ENCODE measurements around the gene FARP1. TPM values are rescaled to one million over a fixed set of nuclear protein-coding genes. Genes with fewer than 3 reads are reported as not detected.

Gene FARP1
- total and polyA plus RNA-seq, 10 of the 15 experiments (the other 5 are each of a cell fraction or from before 2014, with no cell fraction given), result 0.17 to 6.9 (median 0.68) TPM

DNA sequence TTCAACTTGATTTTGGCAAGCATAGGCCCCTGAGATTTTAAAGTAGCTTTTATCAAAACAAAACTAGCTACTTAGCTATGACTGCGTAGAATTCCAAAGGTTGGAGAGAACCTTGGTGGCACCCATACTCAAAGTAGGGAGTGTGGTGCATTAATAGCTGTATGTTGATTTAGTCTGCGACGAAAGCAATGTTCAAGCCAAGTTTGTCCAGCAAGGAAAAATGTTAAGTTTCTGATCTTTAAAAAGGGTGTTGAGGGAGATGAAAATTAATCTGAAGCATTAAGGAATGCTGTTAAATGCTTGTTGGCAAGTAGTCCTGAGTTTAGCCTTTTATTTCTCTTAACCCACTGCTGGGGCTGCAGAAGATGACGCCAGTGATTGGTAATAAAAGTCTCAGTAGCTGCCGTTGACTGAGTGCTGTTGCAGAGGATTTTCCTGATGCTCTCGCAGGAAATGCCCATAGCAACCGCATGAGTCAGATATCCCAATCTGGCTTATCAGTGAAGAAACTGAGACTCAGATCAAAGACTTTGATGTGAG is 110.1 kb downstream of the FARP1 start:
- H3K27me3 ChIP-seq (replicated peaks in 1 of 2; ENCODE audit: control insufficient read depth in 2 of 2, insufficient read depth in 2 of 2, low read length in 1 of 2), result no peaks in the 10 kb centered on the region
- in situ Hi-C loops (cut with MboI), result no loop called here
- ChIA-PET CTCF (no interaction called here), SMC1A (ENCODE audit: uncharacterized antibody, unreplicated experiment) (no interaction called here), RAD21 (ENCODE audit: unreplicated experiment) (no interaction called here), POLR2A (no interaction called here)
- no peaks in the 10 kb centered on the region for H3K79me2 ChIP-seq (ENCODE audit: control insufficient read depth, insufficient read depth, low read length)
- H3K9ac ChIP-seq (ENCODE audit: control insufficient read depth, insufficient read depth, low read length), result no peak overlapping the region
- H4K20me1 ChIP-seq (ENCODE audit: control insufficient read depth, insufficient read depth), result no peaks in the 10 kb centered on the region
- intact Hi-C loops (cut with micrococcal nuclease; ENCODE audit: unreplicated experiment), result no loop called here
- no peak for FAIRE-seq
- TF ChIP-seq NFXL1 (IDR thresholded peaks at IDR 0.05; ENCODE audit: borderline replicate concordance) (no peak), EGR1 (IDR thresholded peaks at IDR 0.05; ENCODE audit: borderline replicate concordance in 1 of 2, low read depth in 2 of 2, low read length in 2 of 2) (no peak), PML (IDR thresholded peaks at IDR 0.05; ENCODE audit: low read length) (no peak), HCFC1 (IDR thresholded peaks at IDR 0.05; ENCODE audit: low read length) (no peak), ZSCAN29 (IDR thresholded peaks at IDR 0.05) (no peak), RUNX3 (IDR thresholded peaks at IDR 0.05; ENCODE audit: low read length) (no peak), CBX5 (IDR thresholded peaks at IDR 0.05; ENCODE audit: low read depth) (no peak), NFYB (IDR thresholded peaks at IDR 0.05; ENCODE audit: insufficient read depth, low read depth, low read length) (no peak), EZH2 (IDR thresholded peaks at IDR 0.05; ENCODE audit: borderline replicate concordance, control insufficient read depth, low read depth, low read length) (no peak), ZNF24 (IDR thresholded peaks at IDR 0.05) (no peak), RELB (IDR thresholded peaks at IDR 0.05; ENCODE audit: low read depth) (no peak), TCF7 (IDR thresholded peaks at IDR 0.05; ENCODE audit: borderline replicate concordance) (no peak)
- TF ChIP-seq, protein P1, sequence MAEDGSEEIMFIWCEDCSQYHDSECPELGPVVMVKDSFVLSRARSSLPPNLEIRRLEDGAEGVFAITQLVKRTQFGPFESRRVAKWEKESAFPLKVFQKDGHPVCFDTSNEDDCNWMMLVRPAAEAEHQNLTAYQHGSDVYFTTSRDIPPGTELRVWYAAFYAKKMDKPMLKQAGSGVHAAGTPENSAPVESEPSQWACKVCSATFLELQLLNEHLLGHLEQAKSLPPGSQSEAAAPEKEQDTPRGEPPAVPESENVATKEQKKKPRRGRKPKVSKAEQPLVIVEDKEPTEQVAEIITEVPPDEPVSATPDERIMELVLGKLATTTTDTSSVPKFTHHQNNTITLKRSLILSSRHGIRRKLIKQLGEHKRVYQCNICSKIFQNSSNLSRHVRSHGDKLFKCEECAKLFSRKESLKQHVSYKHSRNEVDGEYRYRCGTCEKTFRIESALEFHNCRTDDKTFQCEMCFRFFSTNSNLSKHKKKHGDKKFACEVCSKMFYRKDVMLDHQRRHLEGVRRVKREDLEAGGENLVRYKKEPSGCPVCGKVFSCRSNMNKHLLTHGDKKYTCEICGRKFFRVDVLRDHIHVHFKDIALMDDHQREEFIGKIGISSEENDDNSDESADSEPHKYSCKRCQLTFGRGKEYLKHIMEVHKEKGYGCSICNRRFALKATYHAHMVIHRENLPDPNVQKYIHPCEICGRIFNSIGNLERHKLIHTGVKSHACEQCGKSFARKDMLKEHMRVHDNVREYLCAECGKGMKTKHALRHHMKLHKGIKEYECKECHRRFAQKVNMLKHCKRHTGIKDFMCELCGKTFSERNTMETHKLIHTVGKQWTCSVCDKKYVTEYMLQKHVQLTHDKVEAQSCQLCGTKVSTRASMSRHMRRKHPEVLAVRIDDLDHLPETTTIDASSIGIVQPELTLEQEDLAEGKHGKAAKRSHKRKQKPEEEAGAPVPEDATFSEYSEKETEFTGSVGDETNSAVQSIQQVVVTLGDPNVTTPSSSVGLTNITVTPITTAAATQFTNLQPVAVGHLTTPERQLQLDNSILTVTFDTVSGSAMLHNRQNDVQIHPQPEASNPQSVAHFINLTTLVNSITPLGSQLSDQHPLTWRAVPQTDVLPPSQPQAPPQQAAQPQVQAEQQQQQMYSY (CRISPR knock-in tag; IDR thresholded peaks at IDR 0.05), result no peak
- TF ChIP-seq, protein P2, sequence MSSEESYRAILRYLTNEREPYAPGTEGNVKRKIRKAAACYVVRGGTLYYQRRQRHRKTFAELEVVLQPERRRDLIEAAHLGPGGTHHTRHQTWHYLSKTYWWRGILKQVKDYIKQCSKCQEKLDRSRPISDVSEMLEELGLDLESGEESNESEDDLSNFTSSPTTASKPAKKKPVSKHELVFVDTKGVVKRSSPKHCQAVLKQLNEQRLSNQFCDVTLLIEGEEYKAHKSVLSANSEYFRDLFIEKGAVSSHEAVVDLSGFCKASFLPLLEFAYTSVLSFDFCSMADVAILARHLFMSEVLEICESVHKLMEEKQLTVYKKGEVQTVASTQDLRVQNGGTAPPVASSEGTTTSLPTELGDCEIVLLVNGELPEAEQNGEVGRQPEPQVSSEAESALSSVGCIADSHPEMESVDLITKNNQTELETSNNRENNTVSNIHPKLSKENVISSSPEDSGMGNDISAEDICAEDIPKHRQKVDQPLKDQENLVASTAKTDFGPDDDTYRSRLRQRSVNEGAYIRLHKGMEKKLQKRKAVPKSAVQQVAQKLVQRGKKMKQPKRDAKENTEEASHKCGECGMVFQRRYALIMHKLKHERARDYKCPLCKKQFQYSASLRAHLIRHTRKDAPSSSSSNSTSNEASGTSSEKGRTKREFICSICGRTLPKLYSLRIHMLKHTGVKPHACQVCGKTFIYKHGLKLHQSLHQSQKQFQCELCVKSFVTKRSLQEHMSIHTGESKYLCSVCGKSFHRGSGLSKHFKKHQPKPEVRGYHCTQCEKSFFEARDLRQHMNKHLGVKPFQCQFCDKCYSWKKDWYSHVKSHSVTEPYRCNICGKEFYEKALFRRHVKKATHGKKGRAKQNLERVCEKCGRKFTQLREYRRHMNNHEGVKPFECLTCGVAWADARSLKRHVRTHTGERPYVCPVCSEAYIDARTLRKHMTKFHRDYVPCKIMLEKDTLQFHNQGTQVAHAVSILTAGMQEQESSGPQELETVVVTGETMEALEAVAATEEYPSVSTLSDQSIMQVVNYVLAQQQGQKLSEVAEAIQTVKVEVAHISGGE (CRISPR knock-in tag; IDR thresholded peaks at IDR 0.05), result no peak
- DNase-seq (ENCODE audit: low read depth, low spot score), result no peak
- 75% methylated on average over 7 of the region's 7 CpGs for WGBS (ENCODE audit: insufficient coverage, insufficient replicate concordance, low lambda C conversion rate, missing lambda C conversion rate)
- no peaks in the 10 kb centered on the region for H3K36me3 ChIP-seq (ENCODE audit: control insufficient read depth in 2 of 2, insufficient read depth in 2 of 2, low read length in 1 of 2)
- no peak overlapping the region for H3K4me2 ChIP-seq (ENCODE audit: control insufficient read depth, insufficient read depth)
- no peak for ATAC-seq
- H3K4me3 ChIP-seq, result no peak overlapping the region
- H3K9me3 ChIP-seq (replicated peaks; ENCODE audit: control insufficient read depth, insufficient read depth, low read length), result no peaks in the 10 kb centered on the region
- BruUV-seq (replicated peaks), result no TSS peak
- H2AFZ ChIP-seq (ENCODE audit: control insufficient read depth, low read depth, low read length), result no peak overlapping the region
- no peak overlapping the region for H3K27ac ChIP-seq (ENCODE audit: control insufficient read depth, insufficient read depth)
- no peaks in the 10 kb centered on the region for H3K4me1 ChIP-seq (ENCODE audit: control insufficient read depth, insufficient read depth, low read length)
